CD4-positive, alpha-beta T cell treated with Interleukin-12 subunit alpha and Interleukin-12 subunit beta, for 1 hour (primary cell): ENCODE data around the gene PSMD14.
A peak's percentile ranks its signal among the peaks of the same experiment; 100 is the strongest.
"Not testable (repeated sequence)": the region's sequence is repeated elsewhere in the genome, so short reads cannot be mapped to it uniquely, and the experiment has no call there.

Experiments
- DNase-seq: peaks from one replicate; pipeline ENCODE4 v3.0.0-alpha.2; 2020

PSMD14 gene

GRCh38 chr2:161308178-161308955, at the start of gene PSMD14:
Gene PSMD14, plus strand, starts transcription at chr2:161308425. Its CDS starts 10,401 bp downstream, at chr2:161318826.
- peak; percentile 88 for DNase-seq

- no peak for DNase-seq
Observed at GRCh38 chr2:161265874-161266273, 42.4 kb upstream of the PSMD14 start.

GRCh38 chr2:161269111-161269510, 39.1 kb upstream of the PSMD14 start:
- no peak for DNase-seq

DNA sequence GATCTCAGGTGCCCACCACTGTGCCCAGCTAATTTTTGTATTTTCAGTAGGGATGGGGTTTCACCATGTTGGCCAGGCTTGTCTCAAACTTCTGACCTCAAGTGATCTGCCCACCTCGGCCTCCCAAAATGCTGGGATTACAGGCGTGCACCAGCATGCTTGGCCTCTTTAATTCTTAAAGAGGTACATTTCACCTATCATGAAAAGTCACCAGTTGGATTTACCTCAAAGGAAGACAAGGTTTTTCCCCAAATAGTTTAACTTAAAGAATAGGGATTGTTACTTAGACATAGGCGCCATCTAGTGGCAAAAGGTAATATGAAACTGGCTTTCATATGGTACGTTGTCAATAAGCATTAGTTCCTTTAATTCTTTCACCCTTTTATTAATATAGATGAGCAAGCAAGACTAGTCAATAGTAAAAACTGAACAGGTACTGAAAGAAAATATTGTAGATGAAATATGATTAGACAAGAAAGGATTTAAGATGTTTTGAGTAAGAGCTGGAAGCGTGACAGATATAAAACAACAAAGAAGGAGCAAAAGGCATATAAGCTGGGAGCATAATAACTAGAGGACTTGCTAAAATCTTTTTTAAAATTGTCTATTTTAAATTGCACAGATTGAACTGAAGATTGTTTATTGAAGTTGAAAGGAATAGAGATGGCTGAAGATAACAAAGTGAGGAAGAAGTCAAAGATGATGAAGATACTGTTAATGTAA, 35.0 kb upstream of the PSMD14 start:
- peak; percentile 69 for DNase-seq

DNA sequence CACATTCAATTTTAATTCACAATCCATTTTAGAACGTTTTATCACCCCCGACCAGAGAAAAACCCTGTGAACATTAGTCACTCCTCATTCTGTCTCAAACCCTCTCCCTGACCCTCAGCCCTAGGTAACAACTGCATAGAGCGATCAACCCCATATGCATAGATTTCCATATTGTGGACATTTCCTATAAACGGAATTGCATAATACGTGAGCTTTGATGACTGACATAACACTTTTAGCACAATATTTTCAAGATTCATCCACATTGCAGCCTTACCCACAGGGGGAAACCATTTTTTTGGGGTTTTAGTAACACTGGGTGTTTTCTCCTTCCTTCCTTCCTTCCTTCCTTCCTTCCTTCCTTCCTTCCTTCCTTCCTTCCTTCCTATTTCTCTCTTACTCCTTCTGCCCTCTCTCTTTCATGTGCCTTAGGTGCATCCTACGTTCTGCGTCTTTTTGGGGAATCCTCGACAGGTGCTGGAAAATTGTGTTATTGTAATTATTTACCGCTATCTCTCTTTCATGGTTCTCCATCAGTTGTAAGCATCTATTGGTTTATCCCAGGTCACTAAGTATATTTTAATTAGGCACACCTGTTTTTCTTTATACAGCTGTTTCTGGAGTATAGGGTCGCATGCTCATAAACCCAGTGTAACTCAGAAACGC, 29.5 kb upstream of the PSMD14 start:
- peak; percentile 1 for DNase-seq

- DNase-seq, result not testable (repeated sequence)
Observed at GRCh38 chr2:161279230-161279815, 28.9 kb upstream of the PSMD14 start.

DNA sequence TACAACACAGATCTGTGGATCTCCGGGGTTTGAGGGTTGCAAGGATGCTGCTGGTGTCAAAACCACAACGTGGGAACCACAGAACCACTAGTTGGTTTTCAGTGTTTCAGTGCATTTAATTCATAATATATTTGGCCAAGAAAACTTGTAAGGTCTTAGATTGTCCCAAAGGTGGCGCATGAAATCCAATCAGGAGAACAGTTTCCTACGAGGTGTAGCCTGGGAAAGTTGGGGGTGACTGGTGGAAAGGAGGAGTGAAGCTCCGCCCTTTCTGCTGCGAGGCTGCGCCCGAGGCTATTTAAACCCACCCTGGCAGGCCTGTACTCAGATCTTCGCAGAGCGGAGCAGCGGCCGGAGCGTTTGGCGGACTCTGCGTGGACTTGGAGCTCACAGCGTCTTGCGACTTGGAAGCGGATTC, 27.3 kb upstream of the PSMD14 start:
- DNase-seq, result peak; percentile 9

GRCh38 chr2:161281615-161282310, 26.5 kb upstream of the PSMD14 start:
- not testable (repeated sequence) for DNase-seq

DNA sequence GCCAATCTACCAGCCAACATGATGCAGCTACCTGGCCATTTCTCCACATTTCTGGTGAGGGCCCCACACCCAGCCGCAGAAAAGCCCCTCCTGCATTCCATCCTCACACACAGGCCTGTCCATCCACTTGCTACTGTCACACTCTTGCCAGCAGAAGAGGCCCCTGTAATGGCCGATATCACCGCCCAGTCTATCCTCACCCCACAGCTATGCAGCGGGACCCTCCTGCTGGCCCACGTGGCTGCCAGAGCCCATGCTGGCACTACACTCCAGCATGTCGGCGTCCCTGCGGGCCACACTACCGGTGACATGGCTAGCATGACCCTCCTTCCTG, 25.9 kb upstream of the PSMD14 start:
- DNase-seq, result not testable (repeated sequence)

DNA sequence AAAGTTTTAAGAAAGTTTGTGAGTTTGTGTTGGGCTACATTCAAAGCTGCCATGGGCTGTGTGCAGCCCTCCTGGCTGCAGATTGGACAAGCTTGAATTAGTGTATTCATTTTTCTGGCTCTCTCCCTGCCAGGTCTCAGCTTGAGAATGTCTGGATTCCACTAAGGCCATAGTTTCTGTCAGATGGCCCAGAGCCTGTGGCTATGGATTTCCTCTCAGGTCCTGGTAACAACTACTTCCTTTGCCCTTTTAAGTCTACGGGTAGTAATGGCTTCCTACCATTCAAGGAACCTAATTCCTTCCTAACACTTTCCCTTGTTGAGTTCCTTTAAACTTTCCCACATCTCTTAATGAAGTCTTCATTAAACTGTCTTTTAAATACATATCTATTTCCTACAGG, 24.3 kb upstream of the PSMD14 start:
- no peak for DNase-seq

DNA sequence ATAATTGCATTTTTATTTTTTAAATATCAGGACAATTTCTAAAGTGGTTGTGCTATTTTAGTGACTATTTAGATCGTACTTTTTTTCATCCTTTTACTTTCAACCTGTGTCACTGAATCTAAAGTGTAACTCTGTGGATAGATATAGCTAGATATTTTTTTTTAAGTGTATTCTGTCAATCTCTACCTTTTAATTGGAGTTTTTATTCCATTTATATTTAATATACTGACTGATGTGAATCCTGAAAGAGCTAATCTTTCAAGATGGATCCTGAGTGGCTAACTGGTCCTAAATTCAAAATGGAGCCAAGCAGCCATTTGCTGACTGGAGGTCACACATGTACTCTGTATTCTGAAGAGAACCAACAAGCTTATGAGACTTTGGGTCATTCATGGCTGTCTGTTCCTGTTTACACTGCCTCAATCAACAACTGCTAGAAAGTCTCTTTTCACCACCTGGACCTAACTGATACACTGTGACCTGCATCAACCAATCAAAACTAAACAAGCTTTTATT, 4.6 kb upstream of the PSMD14 start:
- DNase-seq, result no peak

DNA sequence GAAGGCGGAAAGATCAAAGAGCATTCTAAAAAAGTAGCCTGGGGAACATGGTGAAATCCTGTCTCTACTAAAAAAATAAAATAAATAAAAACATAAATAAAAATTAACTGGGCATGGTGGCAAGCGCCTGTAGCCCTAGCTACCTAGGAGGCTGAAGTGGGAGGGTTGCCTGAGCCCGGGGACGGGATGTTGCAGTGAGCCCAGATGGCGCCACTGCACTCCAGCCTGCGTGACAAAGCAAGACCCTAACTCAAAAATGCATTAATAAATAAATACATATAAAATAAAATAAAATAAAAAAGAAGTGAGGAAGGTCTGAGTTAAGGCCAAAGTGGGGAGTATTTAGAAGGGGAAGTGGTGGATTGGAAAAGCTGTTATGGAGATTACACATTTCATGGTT, 1.3 kb upstream of the PSMD14 start:
- no peak for DNase-seq

GRCh38 chr2:161307676-161308075, 549 bp upstream of the PSMD14 start:
- no peak for DNase-seq

- DNase-seq, result no peak
Observed at GRCh38 chr2:161312996-161313395, 4.8 kb downstream of the PSMD14 start.

- no peak for DNase-seq
Observed at GRCh38 chr2:161315380-161315779, 7.2 kb downstream of the PSMD14 start.

DNA sequence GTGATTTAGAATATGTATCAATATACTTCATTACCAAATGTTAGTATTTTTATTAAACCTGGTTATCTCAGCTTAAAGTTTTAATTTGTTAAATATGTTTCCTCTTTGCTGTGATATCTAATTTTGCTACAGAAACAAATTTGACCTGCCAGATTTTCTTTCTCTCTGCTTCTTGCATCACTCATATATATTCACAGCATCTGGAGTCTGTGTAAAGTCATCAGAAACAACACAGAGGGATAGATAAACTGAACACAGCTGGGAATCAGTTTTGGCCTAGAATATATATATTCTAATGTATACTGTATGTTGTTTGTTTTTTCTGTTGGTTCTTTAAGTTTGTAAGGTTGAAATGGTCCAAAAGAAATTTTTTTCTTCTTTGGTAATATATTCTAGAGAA, 8.5 kb downstream of the PSMD14 start:
- DNase-seq, result no peak

GRCh38 chr2:161321944-161322648, 13.9 kb downstream of the PSMD14 start:
- DNase-seq, result no peak

DNA sequence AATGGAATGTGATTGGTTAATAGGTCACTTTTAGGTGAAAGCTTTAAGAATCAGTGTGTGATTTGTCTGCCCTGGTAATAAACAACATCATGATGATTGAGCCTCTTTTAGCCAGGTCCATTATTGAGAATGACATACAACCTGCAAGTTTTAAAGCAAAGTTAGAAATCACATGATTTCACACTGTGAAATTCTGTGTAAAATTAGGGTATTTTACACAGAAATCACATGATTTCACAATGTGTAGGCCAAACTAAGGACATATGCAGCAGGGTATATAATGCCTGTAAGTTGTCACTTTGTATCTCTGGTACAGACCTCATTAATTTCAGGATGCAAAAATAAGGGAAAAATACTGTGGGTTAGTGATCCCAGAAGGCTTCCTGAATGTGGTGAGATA, 16.7 kb downstream of the PSMD14 start:
- no peak for DNase-seq

- DNase-seq, result no peak
Observed at GRCh38 chr2:161327582-161327981, 19.4 kb downstream of the PSMD14 start.

DNA sequence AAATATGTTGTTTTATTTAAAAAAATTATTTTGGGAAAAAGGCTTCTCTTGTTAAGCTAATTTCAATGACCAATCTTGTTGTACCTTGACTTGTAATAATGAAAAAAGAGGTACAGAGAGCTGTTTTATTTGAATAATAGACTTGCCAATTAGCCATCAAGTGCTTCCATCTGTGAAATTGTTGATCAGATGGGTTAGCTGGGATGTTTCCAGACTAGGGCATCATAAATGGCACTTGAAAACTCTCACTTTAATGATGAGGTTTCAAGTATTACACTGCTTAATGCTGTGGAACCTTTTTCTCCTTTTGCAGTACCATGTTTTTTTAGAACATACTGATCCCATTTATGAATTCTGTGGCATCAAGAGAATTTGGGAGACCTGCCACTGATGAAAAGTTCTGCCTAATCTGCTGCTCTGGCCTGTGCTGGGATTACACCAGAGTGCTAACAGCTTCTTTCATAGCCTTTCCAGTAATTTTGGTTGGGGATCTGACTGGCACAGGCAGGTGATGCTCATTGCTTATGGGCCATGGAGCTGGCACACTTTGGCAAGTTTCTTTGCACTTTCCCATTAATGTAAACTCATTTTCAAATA, 24.2 kb downstream of the PSMD14 start:
- no peak for DNase-seq

DNA sequence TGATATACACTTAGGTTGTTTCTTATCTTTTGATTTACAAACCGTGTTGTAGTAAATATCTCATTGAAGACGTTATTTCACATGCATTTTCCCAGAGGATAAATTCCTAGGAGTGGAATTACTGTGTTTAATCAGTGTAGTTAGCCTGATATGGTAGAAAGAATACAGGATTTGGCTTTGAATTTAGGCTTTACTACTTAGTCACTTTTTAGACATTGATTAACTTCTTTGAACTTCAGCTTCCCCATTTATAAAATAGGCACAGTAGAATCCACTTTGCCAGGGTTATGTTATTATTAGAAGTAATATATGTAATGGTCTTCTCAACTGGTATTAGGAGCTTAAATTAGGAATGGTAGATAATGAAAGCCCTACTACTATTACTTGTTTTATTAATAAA, 27.4 kb downstream of the PSMD14 start:
- no peak for DNase-seq

DNA sequence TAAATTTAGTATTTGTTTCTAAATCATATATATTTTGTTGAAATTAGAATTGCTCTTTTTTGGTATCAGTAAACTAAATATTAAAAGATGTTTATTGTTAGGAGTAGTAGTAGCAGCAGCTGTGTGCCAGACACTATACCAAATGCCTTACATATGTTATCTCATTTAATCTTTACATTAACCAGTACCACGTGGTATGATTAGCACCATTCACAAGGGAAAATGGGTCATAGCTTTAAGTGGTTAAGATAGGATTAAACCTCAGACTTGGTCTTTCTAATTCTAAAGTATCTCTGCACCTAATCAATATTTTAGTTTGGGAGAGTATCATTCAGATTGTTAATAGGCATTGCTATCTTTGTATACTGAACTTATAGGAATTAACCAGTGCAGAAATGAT, 29.0 kb downstream of the PSMD14 start:
- DNase-seq, result no peak
